ENCODE measurements around the gene MR1. TPM values are rescaled to one million over a fixed set of nuclear protein-coding genes. Genes with fewer than 3 reads are reported as not detected.

The MR1 gene
- total RNA-seq, 1 experiment from 2014 or later = 0.74 TPM

DNA sequence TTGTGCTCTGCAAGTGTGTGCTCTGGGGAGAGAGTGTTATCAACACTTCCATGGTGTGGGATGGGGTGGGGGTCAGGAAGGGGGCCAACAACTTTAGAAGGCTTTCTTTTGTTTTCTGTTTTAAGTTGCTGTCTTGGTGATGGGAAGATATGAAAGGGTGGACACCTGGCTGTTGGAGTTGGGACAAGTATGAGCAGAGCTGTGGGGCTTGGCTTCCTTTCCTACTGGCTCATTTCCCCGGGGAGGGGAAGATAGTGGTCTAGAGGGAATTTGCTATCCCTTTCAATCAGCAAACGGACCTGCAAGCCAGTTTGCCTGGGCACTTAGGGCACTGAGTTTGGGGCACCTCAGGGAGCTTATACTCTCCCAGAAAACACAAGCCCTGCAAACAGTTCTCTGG, 73.9 kb downstream of the MR1 start:
- no peak for DNase-seq (ENCODE audit: low spot score)

DNA sequence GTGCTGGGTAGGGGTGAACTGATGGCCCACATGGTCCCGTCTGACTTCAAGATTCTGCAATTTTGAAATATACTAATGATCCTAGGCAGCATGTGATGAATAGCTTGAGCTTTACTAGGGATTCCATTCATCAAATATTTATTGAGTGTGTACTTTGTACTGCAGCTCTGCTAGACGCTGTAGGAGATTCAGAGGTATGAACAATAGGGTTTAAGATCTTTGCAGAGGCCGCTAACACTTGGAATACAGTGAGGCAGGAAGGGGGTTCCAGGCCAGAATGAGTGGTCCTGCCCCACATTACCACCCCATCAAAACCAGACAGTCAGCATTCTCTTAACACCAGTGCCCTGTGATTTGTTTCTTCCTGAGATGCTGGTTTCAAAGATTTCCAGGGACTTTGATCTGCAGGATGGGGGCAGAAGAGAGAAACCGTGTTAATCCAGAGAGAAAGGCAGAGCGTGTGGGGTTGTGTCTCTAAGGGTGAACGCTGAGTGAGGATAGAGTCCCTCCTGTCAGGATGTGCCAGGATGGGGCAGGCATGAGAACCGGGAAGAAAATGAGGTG, 74.6 kb downstream of the MR1 start:
- DNase-seq (ENCODE audit: low spot score) = no peak

DNA sequence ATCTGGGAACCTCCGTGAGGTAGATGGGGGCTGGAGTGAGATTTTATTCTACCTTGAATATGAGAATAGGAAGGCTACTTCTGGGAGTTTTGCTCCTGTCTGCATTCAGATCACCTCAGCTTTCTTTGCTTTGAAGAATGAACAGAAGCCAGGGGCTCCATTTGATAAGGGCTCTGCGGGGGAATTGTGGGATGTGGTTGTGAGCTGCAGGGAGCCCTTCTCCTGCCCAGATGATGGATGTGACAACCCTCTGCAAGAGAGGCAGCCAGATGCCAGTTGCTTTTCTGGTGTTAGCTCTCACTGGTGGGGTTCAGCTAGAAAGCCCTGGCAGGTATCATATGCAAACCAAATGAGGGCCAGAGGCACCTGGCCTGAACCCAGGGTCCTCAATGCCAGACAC, 76.2 kb downstream of the MR1 start:
- DNase-seq (ENCODE audit: low spot score) = no peak

Other genes with a start within 250 kb of the MR1 start
- 0.65 TPM in 1 of 2 replicates, not detected in the other for gene KIAA1614, start 121.1 kb upstream of the MR1 start, total RNA-seq (2014; rRNA removed; shearing (Covaris generic))
- 11.2 and 11.5 TPM in 2 replicates for gene STX6, start 11.1 kb upstream of the MR1 start, total RNA-seq (2014; rRNA removed; shearing (Covaris generic))
- gene IER5, start 54.7 kb downstream of the MR1 start, total RNA-seq (2014; rRNA removed; shearing (Covaris generic)) = 53.3 and 53.7 TPM in 2 replicates